HepG2 (cell line): ENCODE measurements around the gene B4GALT2. TPM values are rescaled to one million over a fixed set of nuclear protein-coding genes. Genes with fewer than 3 reads are reported as not detected.

ENCODE experiments used
- ATAC-seq: fragments of 200-7000 bp; cut with Tn5 transposase; 3 replicates; pipeline ENCODE4 v1.9.1; 2020; ENCODE audit warnings: mild to moderate bottlenecking, moderate library complexity
- BruUV-seq: library from RNA; stranded (reverse); fragments of 400-500 nt; replicated peaks from 2 replicates; lab custom pipeline; 2021; lab: Mats Ljungman, UMichigan
- CTCF ChIA-PET: fragments of 300-600 bp; formaldehyde crosslinking; extraction: SDS; loops from one replicate; lab custom pipeline; 2021; ENCODE audit warnings: low total read pairs, inconsistent platforms, low intra/inter-chr PET ratio; lab: Yijun Ruan, JAX
- POLR2A ChIA-PET: fragments of 350-600 bp; sonication (Branson Sonifier 250); formaldehyde crosslinking; loops from one replicate; lab custom pipeline; 2020; ENCODE audit warnings: antibody characterized with exemption, inconsistent platforms; lab: Yijun Ruan, JAX
- DNase-seq: peaks from one replicate; pipeline ENCODE4 v3.0.0-alpha.2; 2015; ENCODE audit warnings: low spot score
- FAIRE-seq: peaks from 3 replicates; lab custom pipeline; 2011; peaks lifted over from hg19 to GRCh38; lab: Jason Lieb, UNC
- H2AFZ ChIP-seq: one replicate; pipeline ENCODE4 v1.6.1; 2011; ENCODE audit warnings: low read length, inconsistent platforms
- H3K27ac ChIP-seq: fragments of 300-600 bp; 3 replicates; pipeline ENCODE4 v1.8.0; 2011; ENCODE audit warnings: mixed run types, mild to moderate bottlenecking, mixed read lengths, low read length, inconsistent platforms; ENCODE audit not compliant: insufficient read depth; ENCODE audit errors: extremely low read length
- H3K27me3 ChIP-seq, 2 experiments: fragments of 200-600 bp in 1 of 2; 2 replicates in 1 of 2; 3 replicates in 1 of 2; pipeline versions ENCODE4 v1.6.0 to v1.8.0; 2011; ENCODE audit warnings: low read length in 2 of 2, mild to moderate bottlenecking in 2 of 2, moderate library complexity in 2 of 2, inconsistent platforms in 1 of 2; ENCODE audit not compliant: insufficient read depth in 2 of 2, control insufficient read depth in 1 of 2
- H3K36me3 ChIP-seq, 2 experiments: fragments of 200-600 bp in 1 of 2; replicated peaks in 1 of 2; 2 replicates in 1 of 2; 3 replicates in 1 of 2; pipeline versions ENCODE4 v1.5.1 to v1.8.0; 2011; ENCODE audit warnings: low read length in 2 of 2, inconsistent platforms in 1 of 2; ENCODE audit not compliant: insufficient read depth in 2 of 2, control insufficient read depth in 1 of 2
- H3K4me1 ChIP-seq: 2 replicates; pipeline ENCODE4 v1.5.1; 2012; ENCODE audit warnings: low read length, inconsistent platforms; ENCODE audit not compliant: insufficient read depth
- H3K4me2 ChIP-seq: 2 replicates; pipeline ENCODE4 v1.6.0; 2011; ENCODE audit warnings: low read depth, low read length, inconsistent platforms
- H3K4me3 ChIP-seq, 3 experiments: fragments of 200-600 bp in 1 of 3; sonication (generic), shearing (Covaris generic) in 1 of 3; replicated peaks in 1 of 3; 2 replicates each; pipeline ENCODE4 v1.5.1; 2011 to 2016; ENCODE audit warnings: low read length in 3 of 3, inconsistent platforms in 2 of 3, low read depth in 2 of 3, mild to moderate bottlenecking in 2 of 3, control low read depth in 1 of 3, mixed read lengths in 1 of 3; ENCODE audit not compliant: insufficient read depth in 1 of 3
- H3K79me2 ChIP-seq: one replicate; pipeline ENCODE4 v1.6.1; 2011; ENCODE audit warnings: low read length, inconsistent platforms; ENCODE audit not compliant: insufficient read depth
- H3K9ac ChIP-seq: 2 replicates; pipeline ENCODE4 v1.6.0; 2011; ENCODE audit warnings: mild to moderate bottlenecking, low read depth, low read length, inconsistent platforms; ENCODE audit not compliant: insufficient read depth
- H3K9me3 ChIP-seq: 2 replicates; pipeline ENCODE4 v1.5.1; 2012; ENCODE audit warnings: mild to moderate bottlenecking, low read length
- H4K20me1 ChIP-seq: 2 replicates; pipeline ENCODE4 v1.6.0; 2011; ENCODE audit warnings: inconsistent platforms, mild to moderate bottlenecking, low read length, moderate library complexity; ENCODE audit not compliant: insufficient read depth
- EEA1 ChIP-seq: sonication (generic); formaldehyde crosslinking; IDR thresholded peaks from 2 replicates; pipeline ENCODE4 v1.5.1; 2020; ENCODE audit warnings: mild to moderate bottlenecking, missing genetic modification reagents, borderline replicate concordance
- FLYWCH1 ChIP-seq: sonication (generic); formaldehyde crosslinking; IDR thresholded peaks from 2 replicates; pipeline ENCODE4 v1.8.1; 2023; ENCODE audit warnings: mild to moderate bottlenecking, missing genetic modification reagents
- FOXA1 ChIP-seq, 2 experiments: fragments of 450-650 bp in 1 of 2; sonication (generic) in 1 of 2; formaldehyde crosslinking in 1 of 2; IDR thresholded peaks; 2 replicates each; pipeline versions ENCODE4 v1.4.0 to v1.6.1; 2016 to 2020; ENCODE audit warnings: missing genetic modification reagents in 1 of 2
- KDM2A ChIP-seq: sonication (generic); formaldehyde crosslinking; IDR thresholded peaks from 2 replicates; pipeline ENCODE4 v1.4.0; 2020; ENCODE audit warnings: low read depth, missing genetic modification reagents, borderline replicate concordance
- LRRFIP1 ChIP-seq: sonication (generic); formaldehyde crosslinking; conservative IDR thresholded peaks from 2 replicates; pipeline ENCODE4 v1.4.0; 2020; ENCODE audit warnings: missing genetic modification reagents
- MIER3 ChIP-seq: IDR thresholded peaks from 2 replicates; pipeline ENCODE4 v1.6.1; 2016; ENCODE audit warnings: missing compliant biosample characterization, borderline replicate concordance
- YEATS2 ChIP-seq: sonication (generic); formaldehyde crosslinking; IDR thresholded peaks from 2 replicates; pipeline ENCODE4 v1.4.0; 2020; ENCODE audit warnings: missing genetic modification reagents, borderline replicate concordance
- ZBTB2 ChIP-seq: sonication (generic); formaldehyde crosslinking; IDR thresholded peaks from 2 replicates; pipeline ENCODE4 v1.8.0; 2022; ENCODE audit warnings: low read depth, missing genetic modification reagents
- ZBTB7B ChIP-seq: sonication (generic); formaldehyde crosslinking; IDR thresholded peaks from 2 replicates; pipeline ENCODE4 v1.4.0; 2020; ENCODE audit warnings: missing genetic modification reagents
- ZNF121 ChIP-seq: sonication (generic); formaldehyde crosslinking; IDR thresholded peaks from 2 replicates; pipeline ENCODE4 v1.5.0; 2020; ENCODE audit warnings: mild to moderate bottlenecking, missing genetic modification reagents
- ZNF143 ChIP-seq: sonication (generic); formaldehyde crosslinking; IDR thresholded peaks from 2 replicates; pipeline ENCODE4 v1.4.0; 2020; ENCODE audit warnings: missing genetic modification reagents
- ZNF557 ChIP-seq: sonication (generic); formaldehyde crosslinking; IDR thresholded peaks from 2 replicates; pipeline ENCODE4 v1.4.0; 2020; ENCODE audit warnings: missing genetic modification reagents
- ZNF740 ChIP-seq: sonication (generic); formaldehyde crosslinking; IDR thresholded peaks from 2 replicates; pipeline ENCODE4 v1.4.0; 2020; ENCODE audit warnings: missing genetic modification reagents
- ZNF878 ChIP-seq: sonication (generic); formaldehyde crosslinking; IDR thresholded peaks from 2 replicates; pipeline ENCODE4 v1.8.1; 2023; ENCODE audit warnings: mild to moderate bottlenecking, missing genetic modification reagents, moderate library complexity
- ZSCAN20 ChIP-seq: sonication (generic); formaldehyde crosslinking; IDR thresholded peaks from 2 replicates; pipeline ENCODE4 v1.4.0; 2020; ENCODE audit warnings: missing genetic modification reagents, mild to moderate bottlenecking, borderline replicate concordance
- WGBS: methylation state at CpG from one replicate; pipeline ENCODE4 v1.1.6; 2017; ENCODE audit warnings: low lambda C conversion rate; 5-methylcytosine and 5-hydroxymethylcytosine counted together
- in situ Hi-C: cut with HindIII; loops from 2 replicates; pipeline ENCODE4 v1.10.0; 2017; ENCODE audit warnings: low pct_unique_long_range_greater_than_20kb; ENCODE audit not compliant: extremely low pct_ligation_motif_present
- intact Hi-C: fragments of 100-400 bp; cut with micrococcal nuclease; formaldehyde crosslinking; loops from one replicate; pipeline ENCODE4 v1.10.0; 2022; ENCODE audit not compliant: unreplicated experiment
- polyA plus RNA-seq, 8 experiments: library from polyadenylated mRNA; depleted of rRNA in 3 of 8; stranded (reverse) in 7 of 8; unstranded in 1 of 8; fragments of >200 nt; fragmentation: Illumina TruSeq in 4 of 8; extraction: Trizol in 4 of 8; gene quantifications; 2 replicates each; pipeline versions ENCODE4 v1.2.1 to v1.2.3, GENCODE V29; 2011 to 2016; ENCODE audit warnings: low read depth in 4 of 8, missing spikeins in 1 of 8, mixed read lengths in 1 of 8; ENCODE audit not compliant: insufficient read depth in 1 of 8
- total RNA-seq, 5 experiments: library from RNA; depleted of rRNA; stranded (reverse); fragments of >200 nt; fragmentation: Illumina TruSeq; extraction: Trizol; gene quantifications; 2 replicates each; pipeline ENCODE4 v1.2.3, GENCODE V29; 2016; ENCODE audit warnings: low read depth in 1 of 5

The B4GALT2 gene
- total and polyA plus RNA-seq, 2 of the 13 experiments (the other 11 are each of a cell fraction or from before 2014, with no cell fraction given): 41.9 to 78.0 TPM

GRCh38 chr1:43993206-43993914, 14.3 kb downstream of the B4GALT2 start:
- Histone ChIP-seq H3K27me3 (no peaks in the 10 kb centered on the region), H4K20me1 (no peaks in the 10 kb centered on the region), H3K9me3 (no peaks in the 10 kb centered on the region), H2AFZ (no peak overlapping the region), H3K9ac (no peak overlapping the region), H3K4me2 (no peak overlapping the region), H3K4me3 (no peak overlapping the region), H3K27ac (no peak overlapping the region), H3K79me2 (no peaks in the 10 kb centered on the region), H3K36me3 (no peaks in the 10 kb centered on the region), H3K4me1 (peaks cover 58% of the 10 kb centered on the region)
- FAIRE-seq (no peak), ATAC-seq (no peak), DNase-seq (no peak)
- intact Hi-C loops: no loop called here
- ChIA-PET CTCF (no interaction called here), POLR2A (interaction anchor here (0.7 to 1.5 kb wide), 4 partner anchors 16 to 43 kb away, joined by 3 to 4 read pairs (median 3); no protein-coding TSS in a partner anchor)
- in situ Hi-C loops: no loop called here
- BruUV-seq: no TSS peak
- TF ChIP-seq ZBTB7B (no peak), ZNF878 (no peak), EEA1 (CRISPR knock-in tag) (no peak), ZSCAN20 (CRISPR knock-in tag) (no peak), YEATS2 (no peak), MIER3 (no peak), KDM2A (CRISPR knock-in tag) (no peak), ZNF740 (no peak)
- 93% methylated on average over 9 of the region's 9 CpGs for WGBS

- DNase-seq (no peak), ATAC-seq (no peak), FAIRE-seq (no peak)
- BruUV-seq: TSS peak; percentile 19
- no peaks in the 10 kb centered on the region for H4K20me1 ChIP-seq
- no peaks in the 10 kb centered on the region for H3K79me2 ChIP-seq
- 85% methylated on average over 6 of the region's 7 CpGs for WGBS
- H3K4me3 ChIP-seq: no peak overlapping the region
- no peaks in the 10 kb centered on the region for H3K36me3 ChIP-seq
- H3K27me3 ChIP-seq: no peaks in the 10 kb centered on the region
- H3K4me1 ChIP-seq: peaks cover 54% of the 10 kb centered on the region
- no peak overlapping the region for H3K9ac ChIP-seq
- ChIA-PET CTCF (interaction anchor here (1.5 kb wide), 1 partner anchor 54 kb away, joined by 6 read pairs; no protein-coding TSS in a partner anchor), POLR2A (interaction anchor here (0.7 to 1.1 kb wide), 2 partner anchors 16 to 30 kb away, joined by 3 read pairs; no protein-coding TSS in a partner anchor)
- H3K4me2 ChIP-seq: no peak overlapping the region
- no peak overlapping the region for H2AFZ ChIP-seq
- intact Hi-C loops (loop anchor here (2.0 kb wide), 1 partner anchor 43 kb away; no protein-coding TSS in a partner anchor), in situ Hi-C loops (no loop called here)
- no peak overlapping the region for H3K27ac ChIP-seq
- no peaks in the 10 kb centered on the region for H3K9me3 ChIP-seq
- TF ChIP-seq ZBTB2 (CRISPR knock-in tag): no peak
- no peak for TF ChIP-seq FLYWCH1 (CRISPR knock-in tag)
- no peak for TF ChIP-seq FOXA1 (IDR thresholded peaks at IDR 0.05)
- no peak for TF ChIP-seq FOXA1 (CRISPR knock-in tag; IDR thresholded peaks at IDR 0.05)
- TF ChIP-seq ZNF557: no peak
- TF ChIP-seq ZNF143: no peak
- TF ChIP-seq LRRFIP1 (CRISPR knock-in tag): no peak
- TF ChIP-seq ZNF121: no peak
Observed at GRCh38 chr1:43994071-43994470, 15.1 kb downstream of the B4GALT2 start.
